Neural cell (in vitro differentiated cells): ENCODE measurements around the gene IQCM. TPM values are rescaled to one million over a fixed set of nuclear protein-coding genes. Genes with fewer than 3 reads are reported as not detected.

Experiments used
- H2AFZ ChIP-seq: fragments of 200-600, 300-800 bp; sonication (generic), shearing (Covaris generic); 2 replicates; pipeline ENCODE4 v1.6.0; 2014; ENCODE audit warnings: low read depth, mild to moderate bottlenecking, antibody characterized with exemption, low read length, moderate library complexity
- H3F3A ChIP-seq: fragments of 200-600 bp; shearing (Covaris generic); 2 replicates; pipeline ENCODE4 v1.6.1; 2016; ENCODE audit warnings: mild to moderate bottlenecking, moderate library complexity, mixed read lengths, antibody characterized with exemption, low read length; ENCODE audit not compliant: insufficient read depth, poor library complexity, severe bottlenecking
- H3K27ac ChIP-seq: fragments of 200-600, 300-800 bp; sonication (generic), shearing (Covaris generic); 2 replicates; pipeline ENCODE4 v1.5.1; 2014; ENCODE audit warnings: mild to moderate bottlenecking, low read length, moderate library complexity
- H3K27me3 ChIP-seq: fragments of 300-800, 200-600 bp; sonication (generic), shearing (Covaris generic); 2 replicates; pipeline ENCODE4 v1.6.0; 2014; ENCODE audit warnings: mild to moderate bottlenecking, low read depth, low read length, moderate library complexity; ENCODE audit not compliant: insufficient read depth
- H3K36me3 ChIP-seq: fragments of 300-800, 200-600 bp; sonication (generic), shearing (Covaris generic); 2 replicates; pipeline ENCODE4 v1.5.1; 2014; ENCODE audit warnings: mild to moderate bottlenecking, antibody characterized with exemption, low read length, moderate library complexity; ENCODE audit not compliant: insufficient read depth
- H3K4me2 ChIP-seq: fragments of 300-800, 200-600 bp; sonication (generic), shearing (Covaris generic); 2 replicates; pipeline ENCODE4 v1.6.0; 2014; ENCODE audit warnings: mild to moderate bottlenecking, low read length
- H3K4me3 ChIP-seq: fragments of 300-800, 200-600 bp; sonication (generic), shearing (Covaris generic); 2 replicates; pipeline ENCODE4 v1.5.1; 2014; ENCODE audit warnings: mild to moderate bottlenecking, low read length, moderate library complexity
- H3K79me2 ChIP-seq: fragments of 200-600 bp; shearing (Covaris generic); replicated peaks from 2 replicates; pipeline ENCODE4 v1.6.0; 2014; ENCODE audit warnings: mild to moderate bottlenecking, low read length, moderate library complexity; ENCODE audit not compliant: insufficient read depth
- H3K9ac ChIP-seq: fragments of 300-800, 200-600 bp; sonication (generic), shearing (Covaris generic); 2 replicates; pipeline ENCODE4 v1.6.1; 2016; ENCODE audit warnings: mild to moderate bottlenecking, low read length, mixed read lengths
- H3K9me2 ChIP-seq: fragments of 200-600 bp; shearing (Covaris generic); 2 replicates; pipeline ENCODE4 v1.6.1; 2016; ENCODE audit warnings: mild to moderate bottlenecking, low read length, mixed read lengths; ENCODE audit not compliant: insufficient read depth
- H3K9me3 ChIP-seq: fragments of 200-600, 300-800 bp; sonication (generic), shearing (Covaris generic); 2 replicates; pipeline ENCODE4 v1.6.1; 2016; ENCODE audit warnings: mild to moderate bottlenecking, mixed run types, low read length, moderate library complexity, mixed read lengths
- H4K20me1 ChIP-seq: fragments of 200-600 bp; shearing (Covaris generic); 2 replicates; pipeline ENCODE4 v1.6.1; 2016; ENCODE audit warnings: mild to moderate bottlenecking, mixed run types; ENCODE audit not compliant: insufficient read depth
- CTCF ChIP-seq: fragments of 450-650 bp; IDR thresholded peaks from 2 replicates; pipeline ENCODE4 v1.5.1; 2014; ENCODE audit warnings: antibody characterized with exemption, mild to moderate bottlenecking, moderate library complexity; ENCODE audit not compliant: poor library complexity, severe bottlenecking
- EP300 ChIP-seq: fragments of 450-650 bp; conservative IDR thresholded peaks from 2 replicates; pipeline ENCODE4 v1.6.1; 2014; ENCODE audit warnings: antibody characterized with exemption, mild to moderate bottlenecking, moderate library complexity; ENCODE audit not compliant: poor library complexity, severe bottlenecking
- EZH2 ChIP-seq: fragments of 200-600, 300-800 bp; shearing (Covaris generic), sonication (generic); IDR thresholded peaks from 2 replicates; pipeline ENCODE4 v1.6.1; 2014; ENCODE audit warnings: antibody characterized with exemption, low read length, borderline replicate concordance, mild to moderate bottlenecking; ENCODE audit not compliant: insufficient read depth, poor library complexity, severe bottlenecking
- MXI1 ChIP-seq: fragments of 450-650 bp; conservative IDR thresholded peaks from 2 replicates; pipeline ENCODE4 v1.6.1; 2014; ENCODE audit warnings: antibody characterized with exemption, mild to moderate bottlenecking; ENCODE audit not compliant: poor library complexity, severe bottlenecking
- POLR2AphosphoS5 ChIP-seq: IDR thresholded peaks from 2 replicates; pipeline ENCODE4 v1.6.1; 2012
- RAD21 ChIP-seq: fragments of 450-650 bp; conservative IDR thresholded peaks from 2 replicates; pipeline ENCODE4 v1.6.1; 2014; ENCODE audit warnings: antibody characterized with exemption, mild to moderate bottlenecking, moderate library complexity
- SMC3 ChIP-seq: fragments of 450-650 bp; conservative IDR thresholded peaks from 2 replicates; pipeline ENCODE4 v1.6.1; 2014; ENCODE audit warnings: antibody characterized with exemption, mild to moderate bottlenecking, moderate library complexity; ENCODE audit not compliant: poor library complexity
- TAF1 ChIP-seq: IDR thresholded peaks from 2 replicates; pipeline ENCODE4 v1.6.1; 2012; ENCODE audit warnings: low read depth
- polyA plus RNA-seq: library from polyadenylated mRNA; depleted of rRNA; stranded (reverse); fragments of >200 nt; gene quantifications from 2 replicates; pipeline ENCODE4 v1.2.3, GENCODE V29; 2014
- TF ChIP-seq, protein P1 (sequence below): IDR thresholded peaks from 2 replicates; pipeline ENCODE4 v1.6.1; 2012; ENCODE audit warnings: borderline replicate concordance

The IQCM gene
- polyA plus RNA-seq, 1 donor from 2014 or later, result not detected

- no peak overlapping the region for H3K9ac ChIP-seq
- H3K4me3 ChIP-seq, result no peak overlapping the region
- no peak overlapping the region for H2AFZ ChIP-seq
- H3K79me2 ChIP-seq, result no peaks in the 10 kb centered on the region
- H3F3A ChIP-seq, result no peaks in the 10 kb centered on the region
- H3K9me2 ChIP-seq, result no peaks in the 10 kb centered on the region
- no peaks in the 10 kb centered on the region for H3K27me3 ChIP-seq
- H4K20me1 ChIP-seq, result no peaks in the 10 kb centered on the region
- no peak overlapping the region for H3K27ac ChIP-seq
- no peaks in the 10 kb centered on the region for H3K36me3 ChIP-seq
- H3K9me3 ChIP-seq, result no peaks in the 10 kb centered on the region
- TF ChIP-seq POLR2AphosphoS5, result no peak
- TF ChIP-seq SMC3, result no peak
- no peak for TF ChIP-seq CTCF
- TF ChIP-seq RAD21, result no peak
- TF ChIP-seq EZH2, result no peak
- no peak for TF ChIP-seq TAF1
- TF ChIP-seq, protein P1, sequence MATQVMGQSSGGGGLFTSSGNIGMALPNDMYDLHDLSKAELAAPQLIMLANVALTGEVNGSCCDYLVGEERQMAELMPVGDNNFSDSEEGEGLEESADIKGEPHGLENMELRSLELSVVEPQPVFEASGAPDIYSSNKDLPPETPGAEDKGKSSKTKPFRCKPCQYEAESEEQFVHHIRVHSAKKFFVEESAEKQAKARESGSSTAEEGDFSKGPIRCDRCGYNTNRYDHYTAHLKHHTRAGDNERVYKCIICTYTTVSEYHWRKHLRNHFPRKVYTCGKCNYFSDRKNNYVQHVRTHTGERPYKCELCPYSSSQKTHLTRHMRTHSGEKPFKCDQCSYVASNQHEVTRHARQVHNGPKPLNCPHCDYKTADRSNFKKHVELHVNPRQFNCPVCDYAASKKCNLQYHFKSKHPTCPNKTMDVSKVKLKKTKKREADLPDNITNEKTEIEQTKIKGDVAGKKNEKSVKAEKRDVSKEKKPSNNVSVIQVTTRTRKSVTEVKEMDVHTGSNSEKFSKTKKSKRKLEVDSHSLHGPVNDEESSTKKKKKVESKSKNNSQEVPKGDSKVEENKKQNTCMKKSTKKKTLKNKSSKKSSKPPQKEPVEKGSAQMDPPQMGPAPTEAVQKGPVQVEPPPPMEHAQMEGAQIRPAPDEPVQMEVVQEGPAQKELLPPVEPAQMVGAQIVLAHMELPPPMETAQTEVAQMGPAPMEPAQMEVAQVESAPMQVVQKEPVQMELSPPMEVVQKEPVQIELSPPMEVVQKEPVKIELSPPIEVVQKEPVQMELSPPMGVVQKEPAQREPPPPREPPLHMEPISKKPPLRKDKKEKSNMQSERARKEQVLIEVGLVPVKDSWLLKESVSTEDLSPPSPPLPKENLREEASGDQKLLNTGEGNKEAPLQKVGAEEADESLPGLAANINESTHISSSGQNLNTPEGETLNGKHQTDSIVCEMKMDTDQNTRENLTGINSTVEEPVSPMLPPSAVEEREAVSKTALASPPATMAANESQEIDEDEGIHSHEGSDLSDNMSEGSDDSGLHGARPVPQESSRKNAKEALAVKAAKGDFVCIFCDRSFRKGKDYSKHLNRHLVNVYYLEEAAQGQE, result no peak
- no peak for TF ChIP-seq EP300
- TF ChIP-seq MXI1, result no peak
- no peak overlapping the region for H3K4me2 ChIP-seq
Observed at GRCh38 chr4:149709640-149710039, 106.0 kb downstream of the IQCM start.

GRCh38 chr4:149708513-149709130 lies 107.0 kb downstream of the IQCM start:
- no peaks in the 10 kb centered on the region for H3K9me2 ChIP-seq
- no peak overlapping the region for H3K9ac ChIP-seq
- TF ChIP-seq, protein P1, result no peak
- TF ChIP-seq SMC3 (no peak), EP300 (no peak), TAF1 (no peak), CTCF (no peak), RAD21 (no peak), MXI1 (no peak), EZH2 (no peak), POLR2AphosphoS5 (no peak)
- no peak overlapping the region for H3K4me3 ChIP-seq
- H4K20me1 ChIP-seq, result no peaks in the 10 kb centered on the region
- H2AFZ ChIP-seq, result no peak overlapping the region
- H3K36me3 ChIP-seq, result no peaks in the 10 kb centered on the region
- H3K9me3 ChIP-seq, result no peaks in the 10 kb centered on the region
- no peak overlapping the region for H3K27ac ChIP-seq
- no peak overlapping the region for H3K4me2 ChIP-seq
- H3F3A ChIP-seq, result no peaks in the 10 kb centered on the region
- no peaks in the 10 kb centered on the region for H3K27me3 ChIP-seq
- H3K79me2 ChIP-seq, result no peaks in the 10 kb centered on the region
